NCI-H128 (cell line): ENCODE measurements around the gene OASL.
"Not testable (repeated sequence)": the region's sequence is repeated elsewhere in the genome, so short reads cannot be mapped to it uniquely, and the experiment has no call there.

ENCODE experiments used
- DNase-seq: peaks from one replicate; lab custom pipeline; 2025; ENCODE audit not compliant: unreplicated experiment; lab: John Stamatoyannopoulos, UW

Gene OASL

DNA sequence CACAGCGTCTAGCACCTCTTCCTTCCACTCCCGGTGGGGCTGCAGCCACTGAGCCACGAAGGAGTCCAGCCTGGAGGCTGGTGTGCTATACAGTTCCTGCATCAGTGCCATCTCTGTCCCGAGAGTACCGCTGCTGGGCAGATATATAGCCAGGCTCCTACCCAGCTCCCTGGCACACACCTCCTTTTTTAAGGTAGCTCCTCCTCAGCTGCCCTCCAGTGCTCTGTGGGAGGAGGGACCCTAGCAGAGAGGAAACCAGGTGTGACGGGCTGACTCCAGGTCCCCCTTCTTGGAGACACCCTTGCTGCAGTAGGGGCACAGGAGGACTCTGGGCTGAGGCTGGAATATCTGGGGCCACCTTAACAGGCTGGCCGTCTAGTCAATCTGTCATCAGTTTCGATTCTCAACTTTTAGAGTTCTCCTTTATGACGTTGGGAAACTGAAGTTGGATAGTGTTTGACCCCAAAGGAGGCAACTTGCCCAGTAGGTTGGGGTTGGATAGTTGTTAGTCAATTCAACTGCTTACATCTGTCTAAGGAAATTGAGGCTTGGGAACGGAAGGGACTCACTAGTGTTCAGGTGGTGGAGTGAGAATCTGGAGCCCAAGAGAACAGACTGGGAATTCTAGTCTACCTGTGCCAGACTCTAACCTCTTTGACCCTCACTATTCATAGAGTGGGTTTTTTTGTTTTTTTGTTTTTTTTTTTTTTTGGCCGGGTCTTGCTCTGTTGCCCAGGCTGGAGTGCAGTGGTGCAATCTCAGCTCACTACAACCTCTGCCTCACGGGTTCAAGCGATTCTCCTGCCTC, at the start of gene OASL:
Gene OASL (minus strand): TSS at position 386 of the 808 bp plus-strand sequence. CDS start 275 bp downstream, at position 111.
- no peak for DNase-seq

- no peak for DNase-seq
Measured at GRCh38 chr12:121088195-121088585, 49.1 kb upstream of the OASL start.

DNA sequence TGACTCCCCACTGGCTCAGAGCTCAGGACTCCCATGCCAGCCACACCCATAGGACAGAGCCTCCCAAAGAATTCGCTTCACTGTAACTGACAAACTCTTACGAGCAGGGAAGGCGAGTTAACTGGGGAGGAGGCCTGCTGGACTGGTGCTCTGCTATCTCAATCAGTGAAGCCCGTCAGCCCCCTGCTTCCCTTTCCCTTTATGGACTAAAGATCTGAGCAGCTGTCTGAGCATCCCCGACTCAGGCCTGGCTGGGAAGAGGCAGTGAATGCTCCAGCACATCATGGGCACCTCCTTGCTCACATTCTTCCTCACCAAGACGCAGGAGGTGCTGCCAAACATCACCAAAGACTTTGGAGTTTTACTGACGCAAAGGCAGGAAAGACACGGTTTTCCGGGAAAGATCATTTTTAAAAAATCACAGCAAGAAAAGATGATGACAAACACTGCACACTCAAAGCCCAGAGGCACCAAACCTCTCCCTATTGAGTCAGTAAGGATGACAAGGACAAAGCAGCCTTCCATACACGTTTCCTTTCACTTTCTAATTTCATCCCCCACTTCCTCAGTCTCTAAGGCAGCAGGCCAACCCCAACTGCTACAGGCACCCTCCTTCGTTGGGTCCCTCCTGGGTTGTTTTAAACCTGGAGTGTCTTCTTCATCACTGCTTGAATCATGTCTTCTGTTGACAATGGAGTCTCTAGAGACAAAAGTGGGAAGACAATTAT, 48.6 kb upstream of the OASL start:
- no peak for DNase-seq

GRCh38 chr12:121086781-121087295, 47.8 kb upstream of the OASL start:
- no peak for DNase-seq

GRCh38 chr12:121085506-121086353, 46.7 kb upstream of the OASL start:
- DNase-seq: no peak

GRCh38 chr12:121085069-121085468, 46.0 kb upstream of the OASL start:
- DNase-seq: no peak

DNA sequence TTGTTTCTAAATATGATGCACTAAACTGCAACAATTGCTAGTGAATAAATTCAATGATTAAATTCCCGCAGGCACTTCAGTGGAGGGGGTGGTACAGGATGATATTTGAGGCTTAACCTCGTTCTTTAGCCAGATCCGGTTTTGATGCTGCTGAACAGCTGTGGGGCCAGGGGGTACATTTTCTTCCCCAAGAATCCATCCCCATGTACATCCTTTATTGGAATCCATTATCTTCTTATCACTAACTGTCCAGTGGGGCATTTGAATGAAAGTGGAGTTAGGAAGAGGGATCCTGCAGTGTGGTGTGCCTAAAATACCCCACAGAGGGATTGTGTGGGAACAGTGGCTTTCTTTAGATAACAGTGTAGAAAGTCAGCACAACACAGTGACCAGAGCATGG, 45.2 kb upstream of the OASL start:
- DNase-seq: no peak

DNA sequence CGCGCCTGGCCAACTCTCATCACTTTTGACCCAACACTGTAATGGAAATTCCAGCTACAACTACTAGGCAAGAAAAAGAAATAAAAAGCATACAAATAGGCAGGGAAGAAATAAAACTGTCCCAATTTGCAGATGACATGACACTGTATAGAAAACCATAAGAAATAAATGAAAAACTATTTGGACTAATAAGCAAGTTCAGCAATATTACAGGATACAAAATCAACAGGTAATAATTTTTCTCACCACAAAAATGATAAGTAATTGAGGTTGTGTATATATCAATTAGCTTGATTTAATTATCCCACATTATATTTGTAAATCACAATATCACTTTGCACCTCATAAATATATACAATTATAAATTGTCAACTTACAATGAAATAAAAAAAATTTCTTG, 41.9 kb upstream of the OASL start:
- DNase-seq: no peak

DNA sequence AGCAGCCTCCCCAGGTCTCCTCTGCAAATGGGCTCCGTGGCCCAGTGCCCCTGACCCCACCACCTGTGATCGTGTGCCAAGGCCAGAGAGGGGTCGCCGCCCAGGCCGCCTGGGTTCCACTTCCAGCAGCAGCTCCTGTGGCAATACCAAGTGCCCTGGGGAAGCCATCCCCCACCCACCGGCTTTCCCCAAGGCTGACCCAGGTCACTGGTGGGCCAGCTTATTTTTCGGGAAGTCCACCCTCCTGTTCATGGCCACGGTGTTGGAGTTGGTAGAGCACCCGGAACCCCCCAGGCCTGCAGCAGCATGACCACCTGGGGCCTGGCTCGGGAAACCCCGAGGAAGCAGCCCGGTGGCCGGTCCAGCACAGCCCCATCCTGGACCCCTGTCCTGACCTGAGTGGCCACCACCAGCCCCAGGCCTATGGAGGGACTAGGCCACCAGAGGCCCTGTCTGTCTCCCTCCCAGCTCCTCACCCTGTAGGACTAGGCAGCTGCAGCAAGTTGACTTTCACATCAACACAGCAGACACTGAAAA, 40.8 kb upstream of the OASL start:
- DNase-seq: no peak

DNA sequence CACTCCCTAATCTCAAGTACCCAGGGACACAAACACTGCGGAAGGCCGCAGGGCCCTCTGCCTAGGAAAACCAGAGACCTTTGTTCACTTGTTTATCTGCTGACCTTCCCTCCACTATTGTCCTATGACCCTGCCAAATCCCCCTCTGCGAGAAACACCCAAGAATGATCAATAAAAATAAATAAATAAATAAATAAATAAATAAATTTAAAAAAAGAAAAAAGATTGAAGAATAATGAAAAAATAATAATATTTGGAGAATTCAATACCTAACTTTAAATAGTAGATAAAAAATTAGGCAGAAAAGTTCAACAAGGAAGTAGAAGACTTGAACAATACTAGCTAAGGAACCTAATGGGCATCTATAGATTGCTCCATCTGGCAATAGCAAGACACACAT, 38.4 kb upstream of the OASL start:
- not testable (repeated sequence) for DNase-seq

DNA sequence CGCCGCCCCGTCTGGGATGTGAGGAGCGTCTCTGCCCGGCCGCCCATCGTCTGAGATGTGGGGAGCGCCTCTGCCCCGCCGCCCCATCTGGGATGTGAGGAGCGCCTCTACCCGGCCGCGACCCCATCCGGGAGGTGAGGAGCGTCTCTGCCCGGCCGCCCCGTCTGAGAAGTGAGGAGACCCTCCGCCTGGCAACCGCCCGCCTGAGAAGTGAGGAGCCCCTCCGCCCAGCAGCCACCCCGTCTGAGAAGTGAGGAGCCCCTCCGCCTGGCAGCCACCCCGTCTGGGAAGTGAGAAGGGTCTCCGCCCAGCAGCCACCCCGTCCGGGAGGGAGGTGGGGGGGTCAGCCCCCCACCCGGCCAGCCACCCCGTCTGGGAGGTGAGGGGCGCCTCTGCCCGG, 36.9 kb upstream of the OASL start:
- DNase-seq: not testable (repeated sequence)

- no peak for DNase-seq
Measured at GRCh38 chr12:121072147-121072546, 33.1 kb upstream of the OASL start.

DNA sequence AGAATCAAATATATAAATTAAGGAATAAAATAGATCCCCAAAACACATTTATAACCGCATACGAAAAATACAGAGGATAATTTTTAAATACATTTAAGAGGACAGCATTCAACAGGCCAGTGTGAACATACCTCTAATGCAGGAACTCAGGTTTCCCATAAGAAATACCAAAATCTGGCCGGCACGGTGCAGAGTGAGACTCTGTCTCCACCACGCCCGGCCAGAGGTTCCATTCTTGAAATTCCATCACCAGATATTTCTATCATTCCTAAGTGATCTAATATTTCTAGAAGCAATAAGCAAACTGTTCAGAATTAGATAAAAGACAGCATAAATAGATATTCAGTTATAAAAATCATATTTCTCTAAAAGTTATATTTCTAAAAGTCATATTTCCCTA, 30.2 kb upstream of the OASL start:
- DNase-seq: no peak

- DNase-seq: no peak
Measured at GRCh38 chr12:121065345-121065744, 26.3 kb upstream of the OASL start.

- not testable (repeated sequence) for DNase-seq
Measured at GRCh38 chr12:121064586-121064985, 25.5 kb upstream of the OASL start.

- DNase-seq: no peak
Measured at GRCh38 chr12:121064116-121064515, 25.1 kb upstream of the OASL start.

- DNase-seq: no peak
Measured at GRCh38 chr12:121062391-121063045, 23.5 kb upstream of the OASL start.

- no peak for DNase-seq
Measured at GRCh38 chr12:121061831-121062230, 22.8 kb upstream of the OASL start.

GRCh38 chr12:121060149-121061001, 21.3 kb upstream of the OASL start:
- no peak for DNase-seq
